CD14-positive monocyte (primary cell): ENCODE measurements around the gene BLNK. TPM values are rescaled to one million over a fixed set of nuclear protein-coding genes. Genes with fewer than 3 reads are reported as not detected.
A peak's percentile ranks its signal among the peaks of the same experiment; 100 is the strongest.

ENCODE experiments used
- DNase-seq, 3 donors: peaks; one replicate each; pipeline ENCODE4 v3.0.0-alpha.2; 2011 to 2022
- H2AFZ ChIP-seq: 2 replicates; pipeline ENCODE4 v1.6.0; 2012; ENCODE audit warnings: mild to moderate bottlenecking, low read depth, low read length, inconsistent platforms; ENCODE audit not compliant: insufficient read depth, poor library complexity, severe bottlenecking
- H3K27ac ChIP-seq, 2 donors: 1 replicate in 1 of 2; 2 replicates in 1 of 2; pipeline ENCODE4 v1.5.1; 2012 to 2013; ENCODE audit warnings: low read length in 2 of 2, control low read depth in 1 of 2, inconsistent platforms in 1 of 2, low read depth in 1 of 2, mild to moderate bottlenecking in 1 of 2
- H3K27me3 ChIP-seq, 2 donors: one replicate each; pipeline versions ENCODE4 v1.6.0 to v1.6.1; 2011 to 2013; ENCODE audit warnings: low read length in 2 of 2; ENCODE audit not compliant: control insufficient read depth in 2 of 2, insufficient read depth in 2 of 2
- H3K36me3 ChIP-seq, 2 donors: replicated peaks in 1 of 2; 1 replicate in 1 of 2; 2 replicates in 1 of 2; pipeline versions ENCODE4 v1.5.1 to v1.6.1; 2012 to 2013; ENCODE audit warnings: low read length in 2 of 2, control low read depth in 1 of 2, inconsistent platforms in 1 of 2, mild to moderate bottlenecking in 1 of 2; ENCODE audit not compliant: insufficient read depth in 2 of 2, control insufficient read depth in 1 of 2
- H3K4me1 ChIP-seq, 2 donors: 1 replicate in 1 of 2; 2 replicates in 1 of 2; pipeline versions ENCODE4 v1.5.1 to v1.6.1; 2012 to 2013; ENCODE audit warnings: low read length in 2 of 2, control low read depth in 1 of 2, inconsistent platforms in 1 of 2, mild to moderate bottlenecking in 1 of 2, moderate library complexity in 1 of 2; ENCODE audit not compliant: insufficient read depth in 2 of 2, control insufficient read depth in 1 of 2
- H3K4me2 ChIP-seq: replicated peaks from 2 replicates; pipeline ENCODE3; 2012; ENCODE audit warnings: low read length, moderate library complexity, mild to moderate bottlenecking; ENCODE audit not compliant: poor library complexity, severe bottlenecking; ENCODE audit errors: extremely low read depth
- H3K4me3 ChIP-seq, 3 experiments: fragments of 200-600 bp in 1 of 3; sonication (generic) in 1 of 3; replicated peaks in 1 of 3; 1 replicate in 2 of 3; 2 replicates in 1 of 3; pipeline ENCODE4 v1.5.1; 2011 to 2013; ENCODE audit warnings: low read length in 3 of 3, mild to moderate bottlenecking in 3 of 3, control low read depth in 2 of 3, low read depth in 2 of 3, inconsistent platforms in 1 of 3, moderate library complexity in 1 of 3
- H3K79me2 ChIP-seq: 2 replicates; pipeline ENCODE4 v1.6.0; 2012; ENCODE audit warnings: mild to moderate bottlenecking, control low read depth, inconsistent platforms, low read length, moderate library complexity; ENCODE audit not compliant: insufficient read depth
- H3K9ac ChIP-seq: 2 replicates; pipeline ENCODE4 v1.6.0; 2017; ENCODE audit warnings: low read length, mild to moderate bottlenecking; ENCODE audit not compliant: insufficient read depth, poor library complexity, severe bottlenecking
- H3K9me3 ChIP-seq, 2 donors: replicated peaks in 1 of 2; 1 replicate in 1 of 2; 2 replicates in 1 of 2; pipeline versions ENCODE4 v1.5.1 to v1.6.1; 2012 to 2013; ENCODE audit warnings: low read length in 2 of 2, control low read depth in 1 of 2; ENCODE audit not compliant: control insufficient read depth in 1 of 2, insufficient read depth in 1 of 2
- H4K20me1 ChIP-seq: 2 replicates; pipeline ENCODE4 v1.6.0; 2012; ENCODE audit warnings: mild to moderate bottlenecking, low read length, control low read depth, moderate library complexity; ENCODE audit not compliant: insufficient read depth
- H3K27ac Mint-ChIP-seq, 7 donors: one replicate each; pipeline ENCODE4 v1.8.0; 2020; ENCODE audit warnings: mild to moderate bottlenecking in 7 of 7, mixed read lengths in 7 of 7, moderate library complexity in 6 of 7, inconsistent platforms in 2 of 7
- H3K27me3 Mint-ChIP-seq, 3 donors: one replicate each; pipeline ENCODE4 v1.8.0; 2021 to 2022; ENCODE audit warnings: low read depth in 3 of 3, mild to moderate bottlenecking in 3 of 3, mixed read lengths in 3 of 3, moderate library complexity in 3 of 3, inconsistent platforms in 1 of 3
- H3K36me3 Mint-ChIP-seq, 2 donors: one replicate each; pipeline ENCODE4 v1.8.0; 2020; ENCODE audit warnings: mixed read lengths in 2 of 2, inconsistent platforms in 1 of 2, mild to moderate bottlenecking in 1 of 2
- H3K4me1 Mint-ChIP-seq: one replicate; pipeline ENCODE4 v1.8.0; 2020; ENCODE audit warnings: mild to moderate bottlenecking, mixed read lengths
- H3K4me3 Mint-ChIP-seq, 2 donors: one replicate each; pipeline ENCODE4 v1.8.0; 2020; ENCODE audit warnings: mild to moderate bottlenecking in 2 of 2, mixed read lengths in 2 of 2, moderate library complexity in 1 of 2
- H3K9me3 Mint-ChIP-seq, 7 donors: one replicate each; pipeline ENCODE4 v1.8.0; 2020 to 2022; ENCODE audit warnings: mixed read lengths in 7 of 7, mild to moderate bottlenecking in 6 of 7, moderate library complexity in 6 of 7, inconsistent platforms in 2 of 7
- CTCF ChIP-seq: fragments of 200-600 bp; IDR thresholded peaks from one replicate; pipeline ENCODE4 v1.8.0; 2022; ENCODE audit warnings: antibody characterized with exemption, mild to moderate bottlenecking
- WGBS: methylation state at CpG from one replicate; pipeline ENCODE4 v1.1.5; 2013; ENCODE audit warnings: missing lambda C conversion rate; ENCODE audit not compliant: insufficient coverage; 5-methylcytosine and 5-hydroxymethylcytosine counted together
- intact Hi-C, 2 donors: fragments of 100-400 bp; cut with micrococcal nuclease; formaldehyde crosslinking; loops; one replicate each; pipeline versions ENCODE4 v1.15.0 to v1.15.1; 2023
- polyA plus RNA-seq, 3 donors: library from polyadenylated mRNA; depleted of rRNA in 1 of 3; unstranded in 2 of 3; stranded (reverse) in 1 of 3; fragments of 300-500 nt in 2 of 3; fragments of >200 nt in 1 of 3; fragmentation: Illumina TruSeq in 2 of 3; gene quantifications; 1 replicate in 2 of 3; 2 replicates in 1 of 3; pipeline ENCODE4 v1.2.3, GENCODE V29; 2012 to 2021

Gene BLNK
- polyA plus RNA-seq, 3 donors = 1.4 to 1.9 (median 1.5) TPM

- Mint-ChIP-seq H3K9me3 (peaks cover 0 to 2% (median 0%) of the 10 kb centered on the region in 7 donors), H3K36me3 (peaks cover 0 to under 1% of the 10 kb centered on the region in 2 donors), H3K27ac (no peak overlapping the region), H3K4me3 (no peak overlapping the region), H3K4me1 (peaks cover 30% of the 10 kb centered on the region), H3K27me3 (peaks cover 0 to 2% (median 0%) of the 10 kb centered on the region in 3 donors)
- Histone ChIP-seq H3K9me3 (no peaks in the 10 kb centered on the region), H3K27ac (no peak overlapping the region), H3K4me1 (peaks cover 16 to 18% of the 10 kb centered on the region in 2 donors), H4K20me1 (no peaks in the 10 kb centered on the region), H3K79me2 (no peaks in the 10 kb centered on the region), H3K9ac (no peak overlapping the region), H3K36me3 (no peaks in the 10 kb centered on the region), H3K27me3 (no peaks in the 10 kb centered on the region), H2AFZ (no peak overlapping the region), H3K4me2 (no peak overlapping the region), H3K4me3 (no peak overlapping the region)
- TF ChIP-seq CTCF = no peak
- DNase-seq = no peak
- no CpG with 5 or more reads among the region's 1 CpG for WGBS
- intact Hi-C loops = no loop called here
These were observed 34.5 kb downstream of the BLNK start for GRCh38 chr10:96236876-96237275.

GRCh38 chr10:96236090-96236478 lies 35.3 kb downstream of the BLNK start:
- Histone ChIP-seq H3K27me3 (no peaks in the 10 kb centered on the region), H4K20me1 (no peaks in the 10 kb centered on the region), H3K9ac (peak overlapping the region; percentile 25), H3K79me2 (no peaks in the 10 kb centered on the region), H2AFZ (no peak overlapping the region), H3K27ac (no peak overlapping the region), H3K36me3 (no peaks in the 10 kb centered on the region), H3K4me3 (no peak overlapping the region), H3K4me1 (peaks cover 16 to 18% of the 10 kb centered on the region in 2 donors), H3K4me2 (peak overlapping the region; percentile 36), H3K9me3 (no peaks in the 10 kb centered on the region)
- peak overlapping the region; percentile 51 to 56 for H3K4me3 Mint-ChIP-seq
- TF ChIP-seq CTCF = no peak
- peak overlapping the region in 2 of 7 donors; percentile 37 to 66 for H3K27ac Mint-ChIP-seq
- H3K4me1 Mint-ChIP-seq = peaks cover 30% of the 10 kb centered on the region
- peaks cover 0 to 2% (median 0%) of the 10 kb centered on the region in 7 donors for H3K9me3 Mint-ChIP-seq
- WGBS = 0% methylated on average over 4 of the region's 6 CpGs
- no peak for DNase-seq
- intact Hi-C loops = no loop called here
- H3K27me3 Mint-ChIP-seq = peaks cover 0 to 2% (median 0%) of the 10 kb centered on the region in 3 donors
- no peaks in the 10 kb centered on the region for H3K36me3 Mint-ChIP-seq
